K562 (cell line): ENCODE data around the gene PRKAA2. TPM values are rescaled to one million over a fixed set of nuclear protein-coding genes. Genes with fewer than 3 reads are reported as not detected.

Source experiments
- ATAC-seq: fragments of 200-7000 bp; cut with Tn5 transposase; 3 replicates; pipeline ENCODE4 v1.9.1; 2020; ENCODE audit warnings: moderate library complexity
- BruUV-seq: library from RNA; stranded (reverse); fragments of 400-500 nt; replicated peaks from 2 replicates; lab custom pipeline; 2021; lab: Mats Ljungman, UMichigan
- CTCF ChIA-PET: fragments of 300-600 bp; formaldehyde crosslinking; extraction: SDS; loops from one replicate; lab custom pipeline; 2021; ENCODE audit warnings: low intra/inter-chr PET ratio; lab: Yijun Ruan, JAX
- POLR2A ChIA-PET: fragments of 300-600, 350-650 bp; sonication (Branson Sonifier 250); formaldehyde crosslinking; extraction: SDS; loops from one replicate; lab custom pipeline; 2021; ENCODE audit warnings: antibody characterized with exemption, inconsistent platforms; lab: Yijun Ruan, JAX
- DNase-seq, 4 experiments: peaks; one replicate each; pipeline versions ENCODE4 v3.0.0 to v3.0.0-alpha.2; 2011 to 2018; ENCODE audit warnings: low spot score in 3 of 4, mixed read lengths in 3 of 4; ENCODE audit errors: extremely low read depth in 1 of 4
- FAIRE-seq: peaks from 2 replicates; lab custom pipeline; 2011; peaks lifted over from hg19 to GRCh38; lab: Jason Lieb, UNC
- H2AFZ ChIP-seq: 2 replicates; pipeline ENCODE4 v1.6.0; 2011; ENCODE audit warnings: low read depth, low read length, control low read depth, inconsistent platforms
- H3K27ac ChIP-seq: fragments of 200-600 bp; 3 replicates; pipeline ENCODE4 v1.8.0; 2011; ENCODE audit warnings: low read depth, mild to moderate bottlenecking, control low read depth, inconsistent platforms, low read length, moderate library complexity, mixed read lengths; ENCODE audit errors: extremely low read depth
- H3K27me3 ChIP-seq, 2 experiments: fragments of 300-600 bp in 1 of 2; 2 replicates in 1 of 2; 3 replicates in 1 of 2; pipeline versions ENCODE4 v1.6.0 to v1.8.0; 2011; ENCODE audit warnings: inconsistent platforms in 2 of 2, low read length in 2 of 2, mild to moderate bottlenecking in 1 of 2, mixed read lengths in 1 of 2, moderate library complexity in 1 of 2; ENCODE audit not compliant: control insufficient read depth in 2 of 2, insufficient read depth in 2 of 2
- H3K36me3 ChIP-seq: fragments of 300-600 bp; 3 replicates; pipeline ENCODE4 v1.8.0; 2011; ENCODE audit warnings: mild to moderate bottlenecking, low read length, inconsistent platforms; ENCODE audit not compliant: control insufficient read depth, insufficient read depth
- H3K4me1 ChIP-seq, 2 experiments: fragments of 200-600 bp in 1 of 2; replicated peaks in 1 of 2; 2 replicates in 1 of 2; 3 replicates in 1 of 2; pipeline versions ENCODE4 v1.5.1 to v1.8.0; 2011; ENCODE audit warnings: inconsistent platforms in 2 of 2, low read length in 2 of 2, mild to moderate bottlenecking in 1 of 2, mixed read lengths in 1 of 2, moderate library complexity in 1 of 2; ENCODE audit not compliant: control insufficient read depth in 2 of 2, insufficient read depth in 2 of 2
- H3K4me2 ChIP-seq: 2 replicates; pipeline ENCODE4 v1.6.1; 2011; ENCODE audit warnings: low read length, control low read depth, inconsistent platforms, mixed read lengths; ENCODE audit not compliant: insufficient read depth
- H3K4me3 ChIP-seq: fragments of 200-600 bp; sonication (generic), shearing (Covaris generic); 2 replicates; pipeline ENCODE4 v1.5.1; 2016; ENCODE audit warnings: control low read depth, inconsistent platforms
- H3K79me2 ChIP-seq: fragments of 200-600 bp; 3 replicates; pipeline ENCODE4 v1.8.0; 2011; ENCODE audit warnings: low read length, inconsistent platforms; ENCODE audit not compliant: control insufficient read depth, insufficient read depth
- H3K9ac ChIP-seq, 2 experiments: 2 replicates each; pipeline versions ENCODE4 v1.6.0 to v1.6.1; 2011; ENCODE audit warnings: low read depth in 2 of 2, low read length in 2 of 2, control low read depth in 1 of 2, inconsistent platforms in 1 of 2, mild to moderate bottlenecking in 1 of 2, mixed read lengths in 1 of 2; ENCODE audit not compliant: insufficient read depth in 1 of 2
- H3K9me1 ChIP-seq: one replicate; pipeline ENCODE4 v1.6.0; 2011; ENCODE audit warnings: inconsistent platforms, mild to moderate bottlenecking, low read length, moderate library complexity; ENCODE audit not compliant: control insufficient read depth, insufficient read depth
- H3K9me3 ChIP-seq: replicated peaks from 2 replicates; pipeline ENCODE4 v1.5.1; 2011; ENCODE audit warnings: low read depth, low read length, inconsistent platforms; ENCODE audit not compliant: control insufficient read depth, insufficient read depth
- H4K20me1 ChIP-seq: replicated peaks from 2 replicates; pipeline ENCODE4 v1.6.1; 2011; ENCODE audit warnings: low read length, inconsistent platforms, mixed read lengths; ENCODE audit not compliant: control insufficient read depth, insufficient read depth
- ARID3A ChIP-seq: IDR thresholded peaks from 2 replicates; pipeline ENCODE4 v1.6.1; 2012; ENCODE audit warnings: low read depth, low read length, improper control_type of control experiment, borderline replicate concordance
- ARNT ChIP-seq, 2 experiments: fragments of 450-650 bp; IDR thresholded peaks; 2 replicates each; pipeline ENCODE4 v1.6.1; 2016; ENCODE audit warnings: mild to moderate bottlenecking in 1 of 2
- CEBPB ChIP-seq: fragments of 450-650 bp; IDR thresholded peaks from 2 replicates; pipeline ENCODE4 v1.6.1; 2016; ENCODE audit warnings: missing genetic modification characterization, missing compliant biosample characterization
- CLOCK ChIP-seq: fragments of 250-450 bp; sonication (Bioruptor Pico); IDR thresholded peaks from 2 replicates; pipeline ENCODE4 v1.4.0; 2020; ENCODE audit warnings: mild to moderate bottlenecking, moderate library complexity, borderline replicate concordance
- ESRRA ChIP-seq: fragments of 450-650 bp; IDR thresholded peaks from 2 replicates; pipeline ENCODE4 v1.6.1; 2014; ENCODE audit warnings: low read depth, mild to moderate bottlenecking, moderate library complexity, borderline replicate concordance
- HSF4 ChIP-seq: fragments of 250-450 bp; sonication (Bioruptor Pico); IDR thresholded peaks from 2 replicates; pipeline ENCODE4 v2.1.2; 2022; ENCODE audit warnings: mild to moderate bottlenecking, moderate library complexity, borderline replicate concordance
- LCOR ChIP-seq: sonication (generic); formaldehyde crosslinking; IDR thresholded peaks from 2 replicates; pipeline ENCODE4 v1.8.0; 2022; ENCODE audit warnings: mild to moderate bottlenecking, missing genetic modification reagents
- MAFG ChIP-seq: fragments of 450-650 bp; conservative IDR thresholded peaks from 2 replicates; pipeline ENCODE4 v1.6.1; 2016; ENCODE audit warnings: missing genetic modification characterization, missing compliant biosample characterization
- NFE2 ChIP-seq: IDR thresholded peaks from 2 replicates; pipeline ENCODE4 v1.6.1; 2014; ENCODE audit warnings: antibody characterized with exemption, low read depth
- POLR2AphosphoS2 ChIP-seq: IDR thresholded peaks from 2 replicates; pipeline ENCODE4 v1.6.1; 2012; ENCODE audit warnings: low read length, improper control_type of control experiment
- RB1 ChIP-seq: fragments of 450-650 bp; IDR thresholded peaks from 2 replicates; pipeline ENCODE4 v1.6.1; 2017; ENCODE audit warnings: low read depth, mild to moderate bottlenecking
- ZBTB49 ChIP-seq: sonication (generic); formaldehyde crosslinking; IDR thresholded peaks from 2 replicates; pipeline ENCODE4 v1.8.0; 2022; ENCODE audit warnings: missing genetic modification reagents, mild to moderate bottlenecking, borderline replicate concordance
- ZFP1 ChIP-seq: fragments of 450-650 bp; formaldehyde crosslinking; IDR thresholded peaks from 2 replicates; pipeline ENCODE4 v1.4.0; 2020; ENCODE audit warnings: mild to moderate bottlenecking, mixed read lengths
- ZNF143 ChIP-seq: sonication (generic); formaldehyde crosslinking; IDR thresholded peaks from 2 replicates; pipeline ENCODE4 v1.9.0; 2022; ENCODE audit warnings: mild to moderate bottlenecking, missing genetic modification reagents
- ZNF23 ChIP-seq: fragments of 250-450 bp; sonication (Bioruptor Pico); IDR thresholded peaks from 2 replicates; pipeline ENCODE4 v1.4.0; 2020; ENCODE audit warnings: mild to moderate bottlenecking
- WGBS: fragments of 100-300 bp; shearing (Covaris generic); methylation state at CpG from one replicate; pipeline ENCODE4 v1.1.6; 2016; ENCODE audit warnings: low coverage, mixed read lengths; ENCODE audit not compliant: insufficient coverage; ENCODE audit errors: missing lambda C conversion rate; 5-methylcytosine and 5-hydroxymethylcytosine counted together
- in situ Hi-C: fragments of 300-500 bp; cut with MboI; formaldehyde crosslinking; loops from 4 replicates; pipeline ENCODE4 v1.15.0; 2018; ENCODE audit warnings: inconsistent platforms, mixed read lengths
- intact Hi-C: fragments of 100-400 bp; cut with micrococcal nuclease; formaldehyde crosslinking; loops from 2 replicates; pipeline ENCODE4 v1.14.2; 2022
- polyA plus RNA-seq, 8 experiments: library from polyadenylated mRNA; depleted of rRNA in 4 of 8; stranded (reverse) in 5 of 8; unstranded in 3 of 8; fragments of >200 nt; fragmentation: Nextera tagmentation in 2 of 8; fragmentation: Illumina TruSeq in 1 of 8; extraction: Ambion mirVana in 2 of 8; extraction: Trizol in 1 of 8; gene quantifications; 2 replicates each; pipeline versions ENCODE4 v1.2.1 to v1.2.3, GENCODE V29; 2011 to 2014; ENCODE audit warnings: inconsistent platforms in 1 of 8, missing spikeins in 1 of 8
- total RNA-seq, 7 experiments: library from RNA; depleted of rRNA in 6 of 7; stranded (reverse); fragments of >200 nt in 6 of 7; fragmentation: Illumina TruSeq in 2 of 7; extraction: Trizol in 2 of 7; gene quantifications; 2 replicates each; pipeline versions ENCODE4 v1.2.1 to v1.2.3, GENCODE V29; 2011 to 2021; ENCODE audit warnings: low replicate concordance in 1 of 7

Gene PRKAA2
- total and polyA plus RNA-seq, 9 of the 15 experiments (the other 6 are each of a cell fraction or from before 2014, with no cell fraction given), result 0.01 TPM; not detected in 8

GRCh38 chr1:56639211-56639610 is 5.9 kb upstream of the PRKAA2 start:
- DNase-seq, result no peak
- no TSS peak for BruUV-seq
- Histone ChIP-seq H3K9me1 (no peaks in the 10 kb centered on the region), H3K27me3 (no peaks in the 10 kb centered on the region; a peak in 2 of 5 replicates), H2AFZ (no peak overlapping the region), H3K27ac (no peak overlapping the region), H3K4me1 (no peaks in the 10 kb centered on the region), H3K9me3 (no peaks in the 10 kb centered on the region), H3K9ac (no peak overlapping the region), H3K4me2 (no peak overlapping the region), H3K36me3 (no peaks in the 10 kb centered on the region), H3K79me2 (no peaks in the 10 kb centered on the region), H3K4me3 (no peak overlapping the region), H4K20me1 (no peaks in the 10 kb centered on the region)
- in situ Hi-C loops, result no loop called here
- ChIA-PET POLR2A (no interaction called here), CTCF (no interaction called here)
- 0% methylated on average over 2 of the region's 2 CpGs for WGBS
- no peak for FAIRE-seq
- intact Hi-C loops, result no loop called here
- no peak for ATAC-seq
- no peak for TF ChIP-seq ARID3A
- no peak for TF ChIP-seq POLR2AphosphoS2
- TF ChIP-seq ZFP1 (CRISPR knock-in tag), result no peak
- no peak for TF ChIP-seq ZNF23 (CRISPR knock-in tag)
- no peak for TF ChIP-seq ESRRA
- no peak for TF ChIP-seq MAFG (tag)
- TF ChIP-seq ZBTB49 (CRISPR knock-in tag), result no peak
- no peak for TF ChIP-seq CEBPB (tag)
- no peak for TF ChIP-seq RB1
- no peak for TF ChIP-seq NFE2
- no peak for TF ChIP-seq CLOCK (CRISPR knock-in tag)
- no peak for TF ChIP-seq HSF4
- TF ChIP-seq ZNF143 (CRISPR knock-in tag), result no peak
- TF ChIP-seq LCOR (CRISPR knock-in tag), result no peak
- no peak for TF ChIP-seq ARNT (IDR thresholded peaks at IDR 0.05)
